Measurements from ENCODE around the gene FARP2.

DNA sequence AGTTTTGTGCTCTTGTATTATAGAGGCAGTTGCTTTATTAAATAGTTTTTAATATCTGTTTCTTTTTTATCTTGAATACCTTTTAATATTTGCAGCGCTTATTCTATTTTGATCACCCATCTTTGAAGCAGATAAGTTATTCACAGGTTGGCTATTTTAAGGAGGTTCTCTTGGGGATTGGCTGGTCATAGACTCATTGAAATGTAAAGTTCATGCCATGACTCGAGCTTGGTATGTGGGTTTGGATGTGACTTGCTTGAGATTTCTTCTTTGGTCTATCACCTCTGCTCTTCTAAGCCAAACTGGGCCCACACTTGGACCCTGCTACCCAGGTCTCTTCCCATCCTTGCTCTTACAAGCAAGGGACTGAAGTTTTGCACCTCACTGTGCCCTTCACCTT, 33.6 kb downstream of the FARP2 start:
- TF ChIP-seq, protein P1, sequence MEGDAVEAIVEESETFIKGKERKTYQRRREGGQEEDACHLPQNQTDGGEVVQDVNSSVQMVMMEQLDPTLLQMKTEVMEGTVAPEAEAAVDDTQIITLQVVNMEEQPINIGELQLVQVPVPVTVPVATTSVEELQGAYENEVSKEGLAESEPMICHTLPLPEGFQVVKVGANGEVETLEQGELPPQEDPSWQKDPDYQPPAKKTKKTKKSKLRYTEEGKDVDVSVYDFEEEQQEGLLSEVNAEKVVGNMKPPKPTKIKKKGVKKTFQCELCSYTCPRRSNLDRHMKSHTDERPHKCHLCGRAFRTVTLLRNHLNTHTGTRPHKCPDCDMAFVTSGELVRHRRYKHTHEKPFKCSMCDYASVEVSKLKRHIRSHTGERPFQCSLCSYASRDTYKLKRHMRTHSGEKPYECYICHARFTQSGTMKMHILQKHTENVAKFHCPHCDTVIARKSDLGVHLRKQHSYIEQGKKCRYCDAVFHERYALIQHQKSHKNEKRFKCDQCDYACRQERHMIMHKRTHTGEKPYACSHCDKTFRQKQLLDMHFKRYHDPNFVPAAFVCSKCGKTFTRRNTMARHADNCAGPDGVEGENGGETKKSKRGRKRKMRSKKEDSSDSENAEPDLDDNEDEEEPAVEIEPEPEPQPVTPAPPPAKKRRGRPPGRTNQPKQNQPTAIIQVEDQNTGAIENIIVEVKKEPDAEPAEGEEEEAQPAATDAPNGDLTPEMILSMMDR (IDR thresholded peaks at IDR 0.05), result no peak
- no peak for TF ChIP-seq EZH2phosphoT487 (IDR thresholded peaks at IDR 0.05; ENCODE audit: borderline replicate concordance, low read depth)
- TF ChIP-seq YY1 (IDR thresholded peaks at IDR 0.05; ENCODE audit: low read depth), result no peak
- no peak for TF ChIP-seq JUND (IDR thresholded peaks at IDR 0.05)
- no peak for TF ChIP-seq RFX5 (IDR thresholded peaks at IDR 0.05; ENCODE audit: low read length)
- TF ChIP-seq RAD21 (IDR thresholded peaks at IDR 0.05; ENCODE audit: low read length), result no peak
- TF ChIP-seq SMC3 (IDR thresholded peaks at IDR 0.05; ENCODE audit: low read depth, low read length), result no peak
- no peak for TF ChIP-seq MEF2A (IDR thresholded peaks at IDR 0.05; ENCODE audit: borderline replicate concordance, low read depth)
- no peak for TF ChIP-seq GATA2 (CRISPR knock-in tag; IDR thresholded peaks at IDR 0.05)
